ENCODE data around the gene FAM53B.

FAM53B gene

GRCh38 chr10:124725791-124726190, 18.4 kb downstream of the FAM53B start:
- DNase-seq: no peak

- no peak for DNase-seq
Measured at GRCh38 chr10:124725171-124725631, 19.0 kb downstream of the FAM53B start.

- no peak for DNase-seq
Measured at GRCh38 chr10:124724279-124725027, 19.7 kb downstream of the FAM53B start.

GRCh38 chr10:124723826-124724225, 20.4 kb downstream of the FAM53B start:
- no peak for DNase-seq

DNA sequence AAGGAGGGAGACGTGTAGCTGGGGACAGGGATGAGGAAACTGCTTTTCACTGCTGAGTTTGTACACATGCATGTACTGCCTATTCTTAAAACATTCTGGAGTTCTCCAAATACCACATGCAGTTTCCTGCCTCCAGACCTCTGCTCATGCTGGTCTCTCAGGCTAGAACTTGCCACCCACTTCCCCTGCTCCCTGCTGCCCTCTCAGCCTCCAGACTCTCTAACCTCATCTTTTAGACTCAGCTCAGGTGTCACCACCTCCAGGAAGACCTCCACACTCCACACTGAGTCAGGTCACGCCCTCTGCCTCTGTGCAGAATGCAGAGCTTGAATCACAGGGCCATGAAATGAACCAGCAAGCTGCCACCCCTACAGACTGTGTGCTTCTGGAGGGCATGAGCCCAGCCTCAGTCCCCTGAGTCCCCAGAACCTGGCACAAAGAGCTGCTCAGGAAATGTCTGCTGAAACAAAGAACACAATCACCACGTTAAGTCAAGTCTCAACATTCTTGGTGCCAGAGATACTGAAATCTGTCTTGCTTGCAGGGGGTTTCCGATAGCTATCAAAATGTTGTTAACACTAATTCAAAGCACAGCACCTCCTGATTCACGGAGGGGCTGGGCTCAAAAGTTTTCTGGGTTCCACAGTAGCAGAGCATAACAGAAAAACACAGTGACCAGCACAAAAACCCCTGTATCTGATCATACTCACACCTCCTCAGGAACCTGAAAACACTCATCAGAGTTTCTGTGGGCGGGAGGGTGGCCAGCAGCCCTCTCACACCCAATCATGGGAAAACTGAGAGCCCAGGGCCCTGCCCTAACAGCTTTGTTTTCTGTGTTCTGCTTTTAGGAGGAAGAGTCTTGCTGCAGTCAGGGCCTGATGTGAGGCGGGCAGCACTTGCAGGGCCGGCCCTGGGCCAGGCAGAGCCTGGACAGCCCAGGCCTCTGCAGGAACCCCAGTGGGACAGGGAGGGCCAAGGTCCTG, 21.1 kb downstream of the FAM53B start:
- DNase-seq: no peak

- no peak for DNase-seq
Measured at GRCh38 chr10:124721330-124722045, 22.7 kb downstream of the FAM53B start.

- no peak for DNase-seq
Measured at GRCh38 chr10:124719213-124719851, 24.8 kb downstream of the FAM53B start.

GRCh38 chr10:124717911-124718741, 26.1 kb downstream of the FAM53B start:
- no peak for DNase-seq

- DNase-seq: no peak
Measured at GRCh38 chr10:124717041-124717757, 27.0 kb downstream of the FAM53B start.

GRCh38 chr10:124716369-124716768, 27.8 kb downstream of the FAM53B start:
- DNase-seq: no peak

DNA sequence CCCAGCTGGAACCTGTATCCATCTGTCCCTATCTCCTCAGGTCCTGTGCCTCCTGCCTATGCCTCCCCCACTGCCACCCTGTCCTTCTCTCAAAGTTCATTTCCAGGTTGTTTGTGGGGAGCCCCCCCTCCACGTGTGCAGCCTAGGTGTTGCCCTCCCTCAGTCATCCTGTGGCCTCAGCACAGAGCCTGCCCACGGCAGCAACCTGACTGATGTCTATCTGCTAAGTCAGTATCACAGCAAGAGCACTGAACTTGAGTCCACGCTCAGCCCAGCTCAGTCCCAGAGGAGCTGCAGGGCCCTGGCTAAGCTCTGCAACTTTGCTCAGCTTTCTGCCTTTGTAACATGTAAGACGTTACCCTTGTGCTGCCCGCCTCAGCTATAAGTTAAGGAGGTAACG, 28.7 kb downstream of the FAM53B start:
- no peak for DNase-seq

DNA sequence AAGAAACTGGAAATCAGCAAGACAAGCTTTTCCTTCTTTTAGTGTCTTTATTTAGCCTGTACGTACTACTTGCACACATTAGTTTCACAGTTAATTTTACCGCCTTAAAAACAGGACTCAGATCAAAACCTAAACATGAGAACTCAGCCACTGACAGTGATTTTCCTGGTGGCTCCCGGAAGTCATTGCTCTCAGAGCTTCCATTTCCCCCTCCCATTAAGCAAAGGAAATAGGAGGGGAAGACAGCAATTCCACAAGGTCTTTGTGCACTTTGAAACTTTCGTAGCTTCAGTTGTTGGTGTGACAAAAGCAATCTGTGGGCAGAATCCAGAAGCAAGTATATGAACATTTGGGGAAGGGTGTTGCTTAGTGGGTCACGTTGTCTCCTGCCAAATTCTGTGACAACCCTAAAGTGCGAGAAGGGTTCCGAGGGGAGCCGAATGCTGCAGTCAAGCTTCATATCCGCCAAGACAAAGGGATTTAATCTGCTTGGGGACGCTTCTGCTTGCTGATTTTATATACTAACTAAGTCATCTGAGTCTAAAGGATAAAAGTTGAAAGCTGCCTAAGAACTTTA, 30.4 kb downstream of the FAM53B start:
- DNase-seq: no peak

GRCh38 chr10:124712704-124713407, 31.3 kb downstream of the FAM53B start:
- DNase-seq: no peak

DNA sequence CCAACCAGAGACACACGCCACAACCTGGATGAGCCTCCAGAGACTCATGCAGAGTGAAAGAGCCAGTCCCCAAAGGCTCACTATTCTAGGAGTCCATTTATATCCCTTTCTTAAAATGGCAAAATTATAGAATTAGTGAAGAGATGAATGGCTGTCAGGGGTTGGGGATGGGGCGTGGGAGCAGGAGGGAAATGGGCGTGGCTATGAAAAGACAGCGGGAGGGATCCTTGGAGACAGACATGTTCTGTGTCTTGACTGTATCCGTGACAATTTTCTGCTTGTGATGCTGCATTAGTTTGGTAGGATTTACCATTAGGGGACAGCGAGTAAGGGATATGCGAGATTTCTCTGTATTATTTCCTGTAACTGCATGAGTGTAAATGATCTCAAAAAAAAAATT, 33.0 kb downstream of the FAM53B start:
- DNase-seq: no peak

GRCh38 chr10:124710266-124710881, 33.8 kb downstream of the FAM53B start:
- DNase-seq: no peak

DNA sequence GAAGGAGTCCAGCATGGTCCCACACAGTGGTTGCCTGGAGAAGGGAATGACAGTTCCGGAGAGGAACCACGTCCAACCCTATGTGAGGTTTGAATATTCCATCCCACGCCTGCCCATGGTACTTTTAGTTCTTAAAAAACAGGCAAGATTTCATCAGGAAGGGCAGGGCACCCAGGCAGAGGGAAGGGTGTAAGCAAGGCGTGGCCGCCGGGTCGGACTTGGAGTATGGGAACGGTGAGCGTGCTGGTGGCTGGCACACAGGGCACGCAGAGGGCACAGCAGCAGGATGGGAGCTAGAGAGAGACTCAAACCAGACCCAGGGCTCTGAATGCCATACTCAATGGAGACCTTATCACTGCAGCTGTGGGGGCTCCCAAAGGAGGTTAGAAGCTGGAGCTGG, 34.3 kb downstream of the FAM53B start:
- DNase-seq: no peak

DNA sequence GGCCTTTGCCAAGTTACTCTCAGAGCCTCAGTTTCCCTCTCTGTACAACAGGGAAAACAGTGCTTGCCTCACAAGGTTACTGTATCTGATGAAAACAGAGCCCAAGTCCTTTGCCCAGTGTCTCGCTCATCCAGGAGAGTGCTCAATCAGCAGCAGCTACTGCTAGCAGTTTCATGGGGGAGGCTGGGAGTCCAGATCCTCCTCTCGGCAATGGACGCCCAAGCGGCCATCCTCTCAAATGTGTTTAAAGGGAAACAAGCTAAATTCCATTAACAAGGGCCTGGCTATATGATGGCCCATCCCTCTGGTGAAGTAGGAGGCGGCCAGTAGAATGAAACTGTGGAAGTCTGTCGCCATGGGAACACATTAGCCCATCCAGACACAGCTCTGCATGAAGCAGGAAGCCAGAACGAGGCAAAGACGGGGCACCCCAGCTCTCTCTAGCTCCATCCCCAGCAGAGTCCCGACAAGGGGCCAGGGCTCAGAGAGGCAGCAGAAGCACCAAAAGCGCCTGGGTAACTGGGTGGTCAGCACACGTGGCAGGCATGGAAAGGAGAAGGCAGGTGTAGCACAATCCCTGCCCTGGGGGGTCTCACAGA, 35.2 kb downstream of the FAM53B start:
- DNase-seq: peak; percentile 30

- peak; percentile 62 for DNase-seq
Measured at GRCh38 chr10:124708246-124708779, 35.9 kb downstream of the FAM53B start.

DNA sequence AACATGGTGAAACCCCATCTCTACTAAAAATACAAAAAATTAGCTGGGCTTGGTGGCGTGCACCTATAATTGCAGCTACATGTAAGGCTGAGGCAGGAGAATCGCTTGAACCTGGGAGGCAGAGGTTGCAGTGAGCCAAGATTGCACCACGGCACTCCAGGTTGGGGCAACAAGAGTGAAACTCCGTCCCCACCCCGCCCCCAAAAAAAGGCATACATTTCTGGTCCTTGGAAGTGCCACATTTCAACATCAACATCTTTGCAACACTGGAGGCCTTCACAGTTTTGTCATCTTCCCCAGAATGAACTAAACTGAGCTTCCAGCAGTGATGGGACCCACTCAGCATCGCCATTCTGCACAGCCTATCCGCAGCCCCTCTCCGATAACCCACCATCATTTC, 36.6 kb downstream of the FAM53B start:
- no peak for DNase-seq

All from NCI-H2227 treated with DMSO at 0.1 percent for 48 hours (cell line).